ENCODE results near the gene C5orf15.

The C5orf15 gene

GRCh38 chr5:133968204-133968980 is at the start of gene C5orf15:
C5orf15 (minus strand) TSS chr5:133968625; CDS start chr5:133968584, 41 bp downstream.
- DNase-seq = peak; percentile 97 to 98

- DNase-seq = no peak
Observed at GRCh38 chr5:134008266-134008749, 39.9 kb upstream of the C5orf15 start.

- DNase-seq = no peak
Observed at GRCh38 chr5:134007581-134008265, 39.3 kb upstream of the C5orf15 start.

GRCh38 chr5:134006115-134006514 is 37.7 kb upstream of the C5orf15 start:
- DNase-seq = no peak

GRCh38 chr5:134005417-134006061 is 37.1 kb upstream of the C5orf15 start:
- no peak for DNase-seq

- DNase-seq = peak; percentile 68 to 70
Observed at GRCh38 chr5:134004626-134005416, 36.4 kb upstream of the C5orf15 start, which contains the start of gene VDAC1. VDAC1 (minus strand) TSS chr5:134004975; CDS start chr5:133993012, 11,963 bp downstream.

- DNase-seq = peak; percentile 66 to 76
Observed at GRCh38 chr5:134003817-134004625, 35.6 kb upstream of the C5orf15 start.

- DNase-seq = no peak
Observed at GRCh38 chr5:134003064-134003816, 34.8 kb upstream of the C5orf15 start.

- no peak for DNase-seq
Observed at GRCh38 chr5:134001938-134002731, 33.7 kb upstream of the C5orf15 start.

GRCh38 chr5:134000696-134001453 is 32.5 kb upstream of the C5orf15 start:
- DNase-seq = no peak

GRCh38 chr5:134000091-134000511 is 31.7 kb upstream of the C5orf15 start:
- DNase-seq = no peak

GRCh38 chr5:133998807-133999206 is 30.4 kb upstream of the C5orf15 start:
- no peak for DNase-seq

GRCh38 chr5:133998042-133998441 is 29.6 kb upstream of the C5orf15 start:
- DNase-seq = no peak

- DNase-seq = peak in 1 of 2 donors; percentile 17
Observed at GRCh38 chr5:133996683-133997252, 28.3 kb upstream of the C5orf15 start.

GRCh38 chr5:133995883-133996563 is 27.6 kb upstream of the C5orf15 start:
- DNase-seq = no peak

GRCh38 chr5:133995341-133995740 is 26.9 kb upstream of the C5orf15 start:
- no peak for DNase-seq

GRCh38 chr5:133994990-133995333 is 26.5 kb upstream of the C5orf15 start:
- no peak for DNase-seq

- DNase-seq = no peak
Observed at GRCh38 chr5:133994297-133994989, 26.0 kb upstream of the C5orf15 start.
